Measurements from ENCODE around the gene SFMBT1. TPM values are rescaled to one million over a fixed set of nuclear protein-coding genes. Genes with fewer than 3 reads are reported as not detected.

SFMBT1 gene
- total and polyA plus RNA-seq, 2 experiments from 2014 or later, result 8.5 to 18.1 TPM

- no peak for DNase-seq (ENCODE audit: low spot score)
- Histone ChIP-seq H3K27me3 (no peaks in the 10 kb centered on the region), H3K79me2 (no peaks in the 10 kb centered on the region), H3K9me2 (replicated peaks; ENCODE audit: insufficient read depth) (no peaks in the 10 kb centered on the region), H3K36me3 (replicated peaks; ENCODE audit: insufficient read depth, low read depth) (no peaks in the 10 kb centered on the region), H3K4me3 (no peak overlapping the region), H2AFZ (no peak overlapping the region), H3K27ac (no peak overlapping the region), H3K4me2 (no peak overlapping the region), H3K4me1 (ENCODE audit: insufficient read depth) (no peaks in the 10 kb centered on the region), H3K9me3 (ENCODE audit: low read depth) (no peaks in the 10 kb centered on the region), H4K20me1 (ENCODE audit: insufficient read depth, poor library complexity, severe bottlenecking) (no peaks in the 10 kb centered on the region)
- TF ChIP-seq EZH2 (IDR thresholded peaks at IDR 0.05; ENCODE audit: borderline replicate concordance), result no peak
- no peak for TF ChIP-seq CTCF (IDR thresholded peaks at IDR 0.05; ENCODE audit: poor library complexity)
- no peak for TF ChIP-seq EZH2phosphoT487 (IDR thresholded peaks at IDR 0.05; ENCODE audit: low read depth, severe bottlenecking, unreplicated experiment)
- WGBS (ENCODE audit: low lambda C conversion rate, missing lambda C conversion rate), result 90% methylated on average over 1 of the region's 1 CpG
Measured at GRCh38 chr3:52904552-52904951, 141.3 kb downstream of the SFMBT1 start.

GRCh38 chr3:52904000-52904399 is 141.9 kb downstream of the SFMBT1 start:
- 72% methylated on average over 3 of the region's 3 CpGs for WGBS (ENCODE audit: low lambda C conversion rate, missing lambda C conversion rate)
- Histone ChIP-seq H3K27me3 (no peaks in the 10 kb centered on the region), H3K4me1 (ENCODE audit: insufficient read depth) (no peaks in the 10 kb centered on the region), H3K9me3 (ENCODE audit: low read depth) (no peaks in the 10 kb centered on the region), H4K20me1 (ENCODE audit: insufficient read depth, poor library complexity, severe bottlenecking) (no peaks in the 10 kb centered on the region), H3K36me3 (replicated peaks; ENCODE audit: insufficient read depth, low read depth) (no peaks in the 10 kb centered on the region), H3K4me2 (no peak overlapping the region), H3K79me2 (no peaks in the 10 kb centered on the region), H3K27ac (no peak overlapping the region), H2AFZ (no peak overlapping the region), H3K9me2 (replicated peaks; ENCODE audit: insufficient read depth) (no peaks in the 10 kb centered on the region), H3K4me3 (no peak overlapping the region)
- TF ChIP-seq CTCF (IDR thresholded peaks at IDR 0.05; ENCODE audit: poor library complexity), result no peak
- DNase-seq (ENCODE audit: low spot score), result no peak

- Histone ChIP-seq H3K4me1 (ENCODE audit: insufficient read depth) (peaks cover 20% of the 10 kb centered on the region), H3K9me2 (replicated peaks; ENCODE audit: insufficient read depth) (no peaks in the 10 kb centered on the region)
Measured at GRCh38 chr3:52897130-52898122, 148.4 kb downstream of the SFMBT1 start, which contains the start of gene STIMATE. STIMATE (minus strand) TSS chr3:52897548; CDS start chr3:52897450, 98 bp downstream.

More at GRCh38 chr3:52897130-52898122, 148.4 kb downstream of the SFMBT1 start, which contains the start of gene STIMATE:
- peak; percentile 93 for DNase-seq (ENCODE audit: low spot score)
- H4K20me1 ChIP-seq (ENCODE audit: insufficient read depth, poor library complexity, severe bottlenecking), result no peaks in the 10 kb centered on the region
- no peaks in the 10 kb centered on the region for H3K27me3 ChIP-seq
- H3K36me3 ChIP-seq (replicated peaks; ENCODE audit: insufficient read depth, low read depth), result no peaks in the 10 kb centered on the region
- H3K9me3 ChIP-seq (ENCODE audit: low read depth), result no peaks in the 10 kb centered on the region
- peaks cover 42% of the 10 kb centered on the region for H3K79me2 ChIP-seq
- H3K4me3 ChIP-seq, result peak within 1 kb of the TSS; percentile 62
- peak within 1 kb of the TSS; percentile 97 for H3K4me2 ChIP-seq
- TF ChIP-seq EZH2 (IDR thresholded peaks at IDR 0.05; ENCODE audit: borderline replicate concordance) (no peak), EZH2phosphoT487 (IDR thresholded peaks at IDR 0.05; ENCODE audit: low read depth, severe bottlenecking, unreplicated experiment) (no peak), CTCF (IDR thresholded peaks at IDR 0.05; ENCODE audit: poor library complexity) (no peak)
- H2AFZ ChIP-seq, result peak within 1 kb of the TSS; percentile 62
- peak within 1 kb of the TSS; percentile 47 for H3K27ac ChIP-seq
- 2% methylated on average over 29 of the region's 85 CpGs for WGBS (ENCODE audit: low lambda C conversion rate, missing lambda C conversion rate)

Data from hepatocyte (in vitro differentiated cells).